CD14-positive monocyte (primary cell): ENCODE data around the gene LRRC4B. TPM values are rescaled to one million over a fixed set of nuclear protein-coding genes. Genes with fewer than 3 reads are reported as not detected.

Experiments
- DNase-seq, 3 donors: peaks; one replicate each; pipeline ENCODE4 v3.0.0-alpha.2; 2011 to 2022
- H2AFZ ChIP-seq: 2 replicates; pipeline ENCODE4 v1.6.0; 2012; ENCODE audit warnings: mild to moderate bottlenecking, low read depth, low read length, inconsistent platforms; ENCODE audit not compliant: insufficient read depth, poor library complexity, severe bottlenecking
- H3K27ac ChIP-seq, 2 donors: 1 replicate in 1 of 2; 2 replicates in 1 of 2; pipeline ENCODE4 v1.5.1; 2012 to 2013; ENCODE audit warnings: low read length in 2 of 2, control low read depth in 1 of 2, inconsistent platforms in 1 of 2, low read depth in 1 of 2, mild to moderate bottlenecking in 1 of 2
- H3K27me3 ChIP-seq, 2 donors: one replicate each; pipeline versions ENCODE4 v1.6.0 to v1.6.1; 2011 to 2013; ENCODE audit warnings: low read length in 2 of 2; ENCODE audit not compliant: control insufficient read depth in 2 of 2, insufficient read depth in 2 of 2
- H3K36me3 ChIP-seq, 2 donors: replicated peaks in 1 of 2; 1 replicate in 1 of 2; 2 replicates in 1 of 2; pipeline versions ENCODE4 v1.5.1 to v1.6.1; 2012 to 2013; ENCODE audit warnings: low read length in 2 of 2, control low read depth in 1 of 2, inconsistent platforms in 1 of 2, mild to moderate bottlenecking in 1 of 2; ENCODE audit not compliant: insufficient read depth in 2 of 2, control insufficient read depth in 1 of 2
- H3K4me1 ChIP-seq, 2 donors: 1 replicate in 1 of 2; 2 replicates in 1 of 2; pipeline versions ENCODE4 v1.5.1 to v1.6.1; 2012 to 2013; ENCODE audit warnings: low read length in 2 of 2, control low read depth in 1 of 2, inconsistent platforms in 1 of 2, mild to moderate bottlenecking in 1 of 2, moderate library complexity in 1 of 2; ENCODE audit not compliant: insufficient read depth in 2 of 2, control insufficient read depth in 1 of 2
- H3K4me2 ChIP-seq: replicated peaks from 2 replicates; pipeline ENCODE3; 2012; ENCODE audit warnings: low read length, moderate library complexity, mild to moderate bottlenecking; ENCODE audit not compliant: poor library complexity, severe bottlenecking; ENCODE audit errors: extremely low read depth
- H3K4me3 ChIP-seq, 3 experiments: fragments of 200-600 bp in 1 of 3; sonication (generic) in 1 of 3; replicated peaks in 1 of 3; 1 replicate in 2 of 3; 2 replicates in 1 of 3; pipeline ENCODE4 v1.5.1; 2011 to 2013; ENCODE audit warnings: low read length in 3 of 3, mild to moderate bottlenecking in 3 of 3, control low read depth in 2 of 3, low read depth in 2 of 3, inconsistent platforms in 1 of 3, moderate library complexity in 1 of 3
- H3K79me2 ChIP-seq: 2 replicates; pipeline ENCODE4 v1.6.0; 2012; ENCODE audit warnings: mild to moderate bottlenecking, control low read depth, inconsistent platforms, low read length, moderate library complexity; ENCODE audit not compliant: insufficient read depth
- H3K9ac ChIP-seq: 2 replicates; pipeline ENCODE4 v1.6.0; 2017; ENCODE audit warnings: low read length, mild to moderate bottlenecking; ENCODE audit not compliant: insufficient read depth, poor library complexity, severe bottlenecking
- H3K9me3 ChIP-seq, 2 donors: replicated peaks in 1 of 2; 1 replicate in 1 of 2; 2 replicates in 1 of 2; pipeline versions ENCODE4 v1.5.1 to v1.6.1; 2012 to 2013; ENCODE audit warnings: low read length in 2 of 2, control low read depth in 1 of 2; ENCODE audit not compliant: control insufficient read depth in 1 of 2, insufficient read depth in 1 of 2
- H4K20me1 ChIP-seq: 2 replicates; pipeline ENCODE4 v1.6.0; 2012; ENCODE audit warnings: mild to moderate bottlenecking, low read length, control low read depth, moderate library complexity; ENCODE audit not compliant: insufficient read depth
- H3K27ac Mint-ChIP-seq, 7 donors: one replicate each; pipeline ENCODE4 v1.8.0; 2020; ENCODE audit warnings: mild to moderate bottlenecking in 7 of 7, mixed read lengths in 7 of 7, moderate library complexity in 6 of 7, inconsistent platforms in 2 of 7
- H3K27me3 Mint-ChIP-seq, 3 donors: one replicate each; pipeline ENCODE4 v1.8.0; 2021 to 2022; ENCODE audit warnings: low read depth in 3 of 3, mild to moderate bottlenecking in 3 of 3, mixed read lengths in 3 of 3, moderate library complexity in 3 of 3, inconsistent platforms in 1 of 3
- H3K36me3 Mint-ChIP-seq, 2 donors: one replicate each; pipeline ENCODE4 v1.8.0; 2020; ENCODE audit warnings: mixed read lengths in 2 of 2, inconsistent platforms in 1 of 2, mild to moderate bottlenecking in 1 of 2
- H3K4me1 Mint-ChIP-seq: one replicate; pipeline ENCODE4 v1.8.0; 2020; ENCODE audit warnings: mild to moderate bottlenecking, mixed read lengths
- H3K4me3 Mint-ChIP-seq, 2 donors: one replicate each; pipeline ENCODE4 v1.8.0; 2020; ENCODE audit warnings: mild to moderate bottlenecking in 2 of 2, mixed read lengths in 2 of 2, moderate library complexity in 1 of 2
- H3K9me3 Mint-ChIP-seq, 7 donors: one replicate each; pipeline ENCODE4 v1.8.0; 2020 to 2022; ENCODE audit warnings: mixed read lengths in 7 of 7, mild to moderate bottlenecking in 6 of 7, moderate library complexity in 6 of 7, inconsistent platforms in 2 of 7
- CTCF ChIP-seq: fragments of 200-600 bp; IDR thresholded peaks from one replicate; pipeline ENCODE4 v1.8.0; 2022; ENCODE audit warnings: antibody characterized with exemption, mild to moderate bottlenecking
- WGBS: methylation state at CpG from one replicate; pipeline ENCODE4 v1.1.5; 2013; ENCODE audit warnings: missing lambda C conversion rate; ENCODE audit not compliant: insufficient coverage; 5-methylcytosine and 5-hydroxymethylcytosine counted together
- intact Hi-C, 2 donors: fragments of 100-400 bp; cut with micrococcal nuclease; formaldehyde crosslinking; loops; one replicate each; pipeline versions ENCODE4 v1.15.0 to v1.15.1; 2023
- polyA plus RNA-seq, 3 donors: library from polyadenylated mRNA; depleted of rRNA in 1 of 3; unstranded in 2 of 3; stranded (reverse) in 1 of 3; fragments of 300-500 nt in 2 of 3; fragments of >200 nt in 1 of 3; fragmentation: Illumina TruSeq in 2 of 3; gene quantifications; 1 replicate in 2 of 3; 2 replicates in 1 of 3; pipeline ENCODE4 v1.2.3, GENCODE V29; 2012 to 2021

Gene LRRC4B
- polyA plus RNA-seq, 3 donors, result not detected

- Histone ChIP-seq H3K4me3 (no peak overlapping the region), H3K79me2 (peaks cover 19% of the 10 kb centered on the region), H3K36me3 (peaks cover 44 to 58% of the 10 kb centered on the region in 2 donors), H3K4me1 (peaks cover 14 to 21% of the 10 kb centered on the region in 2 donors), H3K27ac (no peak overlapping the region), H3K9me3 (peaks cover 5 to 9% of the 10 kb centered on the region in 2 donors), H3K27me3 (no peaks in the 10 kb centered on the region), H3K4me2 (no peak overlapping the region), H2AFZ (no peak overlapping the region), H3K9ac (no peak overlapping the region), H4K20me1 (peaks cover 38% of the 10 kb centered on the region)
- Mint-ChIP-seq H3K4me3 (no peak overlapping the region), H3K4me1 (peaks cover 24% of the 10 kb centered on the region), H3K27me3 (peaks cover 0 to 4% (median 0%) of the 10 kb centered on the region in 3 donors), H3K36me3 (peaks cover 41 to 61% of the 10 kb centered on the region in 2 donors), H3K27ac (no peak overlapping the region), H3K9me3 (peaks cover 0 to 17% (median 5%) of the 10 kb centered on the region in 7 donors)
- intact Hi-C loops, result no loop called here
- WGBS, result 94% methylated on average over 12 of the region's 16 CpGs
- no peak for DNase-seq
- TF ChIP-seq CTCF, result no peak
Measured at GRCh38 chr19:50482271-50482855, 85.9 kb downstream of the LRRC4B start.

GRCh38 chr19:50481351-50482149, 86.7 kb downstream of the LRRC4B start:
- peaks cover 15 to 20% of the 10 kb centered on the region in 2 donors for H3K4me1 ChIP-seq
- H4K20me1 ChIP-seq, result peaks cover 40% of the 10 kb centered on the region
- Mint-ChIP-seq H3K4me3 (no peak overlapping the region), H3K27me3 (peaks cover 0 to 4% (median 0%) of the 10 kb centered on the region in 3 donors), H3K36me3 (peaks cover 42 to 62% of the 10 kb centered on the region in 2 donors), H3K4me1 (peaks cover 25% of the 10 kb centered on the region), H3K27ac (peak overlapping the region in 1 of 7 donors; percentile 66), H3K9me3 (peaks cover 0 to 14% (median 2%) of the 10 kb centered on the region in 7 donors)
- WGBS, result 95% methylated on average over 22 of the region's 27 CpGs
- H3K9ac ChIP-seq, result no peak overlapping the region
- H2AFZ ChIP-seq, result no peak overlapping the region
- H3K9me3 ChIP-seq, result peaks cover 4 to 5% of the 10 kb centered on the region in 2 donors
- intact Hi-C loops, result no loop called here
- H3K79me2 ChIP-seq, result peaks cover 28% of the 10 kb centered on the region
- no peak overlapping the region for H3K4me2 ChIP-seq
- no peak overlapping the region for H3K4me3 ChIP-seq
- DNase-seq, result no peak
- H3K36me3 ChIP-seq, result peaks cover 44 to 58% of the 10 kb centered on the region in 2 donors
- no peak overlapping the region for H3K27ac ChIP-seq
- TF ChIP-seq CTCF, result no peak
- H3K27me3 ChIP-seq, result no peaks in the 10 kb centered on the region
